Ureter (tissue), 1 donor: ENCODE measurements around the gene RFX4. TPM values are rescaled to one million over a fixed set of nuclear protein-coding genes. Genes with fewer than 3 reads are reported as not detected.

Source experiments
- DNase-seq: peaks from one replicate; pipeline ENCODE4 v3.0.0-alpha.2; 2020; ENCODE audit warnings: low spot score
- total RNA-seq: library from RNA; stranded (reverse); gene quantifications from one replicate; pipeline ENCODE4 v1.2.4, GENCODE V29; 2023
- donor health status: DM: yes; HTN: yes; CAD: no.

The RFX4 gene
- total RNA-seq = not detected

- DNase-seq = no peak
These were observed at the start of gene RFX4 for GRCh38 chr12:106582641-106583230. Gene RFX4, plus strand, starts transcription at chr12:106583004. Its CDS starts 317 bp downstream, at chr12:106583321.

- no peak for DNase-seq
These were observed 41.6 kb upstream of the RFX4 start for GRCh38 chr12:106541201-106541600.

GRCh38 chr12:106551410-106551809 lies 31.4 kb upstream of the RFX4 start:
- no peak for DNase-seq

- no peak for DNase-seq
These were observed 30.6 kb upstream of the RFX4 start for GRCh38 chr12:106552228-106552627.

GRCh38 chr12:106564678-106565329 lies 18.0 kb upstream of the RFX4 start:
- DNase-seq = no peak

- DNase-seq = no peak
These were observed 16.0 kb upstream of the RFX4 start for GRCh38 chr12:106566771-106567170.

GRCh38 chr12:106573239-106573638 lies 9.6 kb upstream of the RFX4 start:
- no peak for DNase-seq

GRCh38 chr12:106576848-106577247 lies 6.0 kb upstream of the RFX4 start:
- no peak for DNase-seq

GRCh38 chr12:106580671-106581508 lies 1.9 kb upstream of the RFX4 start:
- DNase-seq = no peak

GRCh38 chr12:106581543-106582248 lies 1.1 kb upstream of the RFX4 start:
- no peak for DNase-seq

GRCh38 chr12:106582249-106582591 lies 584 bp upstream of the RFX4 start:
- DNase-seq = no peak

- no peak for DNase-seq
These were observed 669 bp downstream of the RFX4 start for GRCh38 chr12:106583242-106584103.

- DNase-seq = no peak
These were observed 1.6 kb downstream of the RFX4 start for GRCh38 chr12:106584104-106585064.

- DNase-seq = no peak
These were observed 2.3 kb downstream of the RFX4 start for GRCh38 chr12:106585105-106585520.

- no peak for DNase-seq
These were observed 2.9 kb downstream of the RFX4 start for GRCh38 chr12:106585521-106586277.

- DNase-seq = no peak
These were observed 3.5 kb downstream of the RFX4 start for GRCh38 chr12:106586278-106586802.

GRCh38 chr12:106586803-106587684 lies 4.2 kb downstream of the RFX4 start:
- no peak for DNase-seq

- no peak for DNase-seq
These were observed 6.0 kb downstream of the RFX4 start for GRCh38 chr12:106588771-106589170.
